HFF-Myc (cell line): Measurements from ENCODE around the gene PLEKHA6.

Experiments used
- DNase-seq: peaks from one replicate; pipeline ENCODE4 v3.0.0-alpha.2; 2011; ENCODE audit warnings: low read depth; ENCODE audit errors: extremely low read depth
- H3K4me3 ChIP-seq: replicated peaks from 2 replicates; pipeline ENCODE4 v1.5.1; 2011; ENCODE audit warnings: low read depth, mild to moderate bottlenecking, control low read depth, low read length
- CTCF ChIP-seq: IDR thresholded peaks from 2 replicates; pipeline ENCODE4 v1.5.1; 2012; ENCODE audit warnings: mild to moderate bottlenecking, low read depth, low read length, control low read depth; ENCODE audit errors: missing control alignments

Gene PLEKHA6

GRCh38 chr1:204350312-204350711 is 9.4 kb downstream of the PLEKHA6 start:
- no peak for DNase-seq
- H3K4me3 ChIP-seq: no peak overlapping the region
- no peak for TF ChIP-seq CTCF

- no peak for TF ChIP-seq CTCF
- H3K4me3 ChIP-seq: no peak overlapping the region
- DNase-seq: no peak
Measured at GRCh38 chr1:204349602-204350001, 10.1 kb downstream of the PLEKHA6 start.

GRCh38 chr1:204348722-204349121 is 11.0 kb downstream of the PLEKHA6 start:
- TF ChIP-seq CTCF: no peak
- DNase-seq: peak; percentile 25
- no peak overlapping the region for H3K4me3 ChIP-seq

GRCh38 chr1:204348242-204348641 is 11.5 kb downstream of the PLEKHA6 start:
- DNase-seq: no peak
- TF ChIP-seq CTCF: no peak
- no peak overlapping the region for H3K4me3 ChIP-seq

GRCh38 chr1:204345941-204346645 is 13.6 kb downstream of the PLEKHA6 start:
- no peak for DNase-seq
- TF ChIP-seq CTCF: no peak
- no peak overlapping the region for H3K4me3 ChIP-seq

- no peak for TF ChIP-seq CTCF
- no peak for DNase-seq
- H3K4me3 ChIP-seq: no peak overlapping the region
Measured at GRCh38 chr1:204345438-204345841, 14.3 kb downstream of the PLEKHA6 start.
